ENCODE measurements around the gene TPI1.

The TPI1 gene

DNA sequence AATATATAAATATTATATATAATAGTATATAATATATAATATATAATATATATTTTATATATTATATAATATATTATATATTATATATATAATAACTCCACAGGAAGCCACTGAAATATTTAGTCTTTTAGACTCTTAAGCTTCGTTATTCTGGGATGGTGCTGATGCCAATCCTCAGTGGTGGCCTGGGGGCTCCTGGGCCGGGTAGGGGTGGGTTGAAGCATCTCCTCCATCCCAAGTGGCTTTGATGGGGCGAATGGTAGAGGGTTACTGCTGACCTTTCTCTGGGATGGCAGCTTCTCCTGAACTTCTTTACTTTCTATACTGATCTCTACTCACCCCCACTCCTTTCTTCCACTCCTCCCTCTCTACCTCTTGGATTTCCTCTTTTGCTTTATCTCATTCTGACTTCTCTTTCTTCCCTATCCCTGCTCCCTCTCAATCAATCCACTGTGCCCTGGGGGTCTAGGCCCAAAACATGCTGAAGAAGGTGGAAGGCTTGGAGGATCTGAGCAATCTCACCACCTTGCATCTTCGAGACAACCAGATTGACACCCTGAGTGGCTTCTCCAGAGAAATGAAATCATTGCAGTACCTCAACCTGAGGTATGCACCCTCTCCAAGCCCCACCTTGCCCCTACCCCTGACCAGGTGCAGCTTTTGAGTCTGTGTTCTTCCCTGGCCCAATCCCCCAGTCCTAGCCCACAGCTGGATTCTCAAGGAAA, 42.3 kb downstream of the TPI1 start:
- H3K27ac ChIP-seq (ENCODE audit: low read length), result no peak overlapping the region
- peaks cover 4% of the 10 kb centered on the region for H3K27me3 ChIP-seq (ENCODE audit: control insufficient read depth, insufficient read depth, low read length)
- peaks cover 12% of the 10 kb centered on the region for H3K4me1 ChIP-seq (ENCODE audit: control insufficient read depth, low read depth, low read length)
- H3K36me3 ChIP-seq (ENCODE audit: control insufficient read depth, low read depth, low read length), result no peaks in the 10 kb centered on the region
- no peak overlapping the region for H3K4me3 ChIP-seq (ENCODE audit: low read length)
- no peaks in the 10 kb centered on the region for H3K9me3 ChIP-seq (ENCODE audit: control insufficient read depth, low read depth, low read length)
- H3K9ac ChIP-seq (ENCODE audit: low read length), result no peak overlapping the region

DNA sequence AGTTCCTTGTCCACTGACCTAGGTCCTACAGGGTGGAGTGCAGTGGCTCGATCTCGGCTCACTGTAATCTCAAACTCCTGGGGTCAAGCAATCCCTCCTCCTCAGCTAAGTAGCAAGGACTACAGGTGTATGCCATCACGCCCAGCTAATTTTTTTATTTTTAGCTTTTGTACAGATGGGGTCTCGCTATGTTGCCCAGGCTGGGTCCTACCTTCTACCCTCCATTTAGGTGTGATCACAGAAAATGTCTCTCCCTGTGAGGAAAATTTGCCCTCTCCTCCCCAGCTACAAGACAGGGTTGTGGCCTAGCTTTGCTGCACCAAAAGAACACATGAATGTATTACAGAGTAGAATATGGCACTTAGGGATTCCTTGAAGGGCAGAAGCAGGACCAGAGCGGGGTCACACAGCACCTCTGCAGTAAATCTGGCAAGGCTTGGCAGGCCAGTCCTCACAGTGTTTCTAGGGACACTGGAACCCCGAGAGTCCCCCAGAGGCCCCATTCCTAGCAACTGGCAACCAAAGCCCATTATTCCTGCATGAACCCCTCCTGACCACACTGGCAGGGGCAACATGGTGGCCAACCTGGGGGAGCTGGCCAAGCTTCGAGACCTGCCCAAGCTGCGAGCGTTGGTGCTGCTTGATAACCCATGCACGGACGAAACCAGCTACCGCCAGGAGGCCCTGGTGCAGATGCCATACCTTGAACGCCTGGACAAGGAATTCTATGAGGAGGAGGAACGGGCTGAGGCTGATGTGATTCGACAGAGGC, 45.0 kb downstream of the TPI1 start:
- peaks cover 7% of the 10 kb centered on the region for H3K4me1 ChIP-seq (ENCODE audit: control insufficient read depth, low read depth, low read length)
- no peak overlapping the region for H3K9ac ChIP-seq (ENCODE audit: low read length)
- no peaks in the 10 kb centered on the region for H3K27me3 ChIP-seq (ENCODE audit: control insufficient read depth, insufficient read depth, low read length)
- H3K9me3 ChIP-seq (ENCODE audit: control insufficient read depth, low read depth, low read length), result no peaks in the 10 kb centered on the region
- no peak overlapping the region for H3K4me3 ChIP-seq (ENCODE audit: low read length)
- H3K27ac ChIP-seq (ENCODE audit: low read length), result no peak overlapping the region
- peaks cover 8% of the 10 kb centered on the region for H3K36me3 ChIP-seq (ENCODE audit: control insufficient read depth, low read depth, low read length)

DNA sequence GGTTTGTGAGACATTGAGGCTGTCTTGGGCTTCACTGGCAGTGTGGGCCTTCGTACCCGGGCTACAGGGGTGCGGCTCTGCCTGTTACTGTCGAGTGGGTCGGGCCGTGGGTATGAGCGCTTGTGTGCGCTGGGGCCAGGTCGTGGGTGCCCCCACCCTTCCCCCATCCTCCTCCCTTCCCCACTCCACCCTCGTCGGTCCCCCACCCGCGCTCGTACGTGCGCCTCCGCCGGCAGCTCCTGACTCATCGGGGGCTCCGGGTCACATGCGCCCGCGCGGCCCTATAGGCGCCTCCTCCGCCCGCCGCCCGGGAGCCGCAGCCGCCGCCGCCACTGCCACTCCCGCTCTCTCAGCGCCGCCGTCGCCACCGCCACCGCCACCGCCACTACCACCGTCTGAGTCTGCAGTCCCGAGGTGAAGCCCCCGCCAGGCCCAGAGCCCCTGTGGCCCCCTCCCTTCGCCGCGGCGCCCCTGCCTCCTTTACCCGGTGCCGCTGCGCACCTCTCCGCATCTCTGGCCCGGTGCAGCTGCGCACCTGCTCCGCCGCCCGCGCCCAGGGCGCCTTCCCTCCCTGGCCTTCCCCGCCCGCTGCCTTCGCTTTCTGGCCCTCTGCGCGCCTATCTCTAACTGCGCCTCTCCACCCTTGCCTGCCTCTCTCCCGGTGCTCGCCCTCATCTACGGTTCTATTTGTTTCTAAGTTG, 47.1 kb downstream of the TPI1 start, which contains the start of gene ENO2:
Gene ENO2 (plus strand): TSS at position 335 of the 701 bp plus-strand sequence. CDS start 1,253 bp downstream, outside the sequence.
- Histone ChIP-seq H3K4me3 (ENCODE audit: low read length) (peak within 1 kb of the TSS; percentile 83), H3K27me3 (ENCODE audit: control insufficient read depth, insufficient read depth, low read length) (no peaks in the 10 kb centered on the region)

DNA sequence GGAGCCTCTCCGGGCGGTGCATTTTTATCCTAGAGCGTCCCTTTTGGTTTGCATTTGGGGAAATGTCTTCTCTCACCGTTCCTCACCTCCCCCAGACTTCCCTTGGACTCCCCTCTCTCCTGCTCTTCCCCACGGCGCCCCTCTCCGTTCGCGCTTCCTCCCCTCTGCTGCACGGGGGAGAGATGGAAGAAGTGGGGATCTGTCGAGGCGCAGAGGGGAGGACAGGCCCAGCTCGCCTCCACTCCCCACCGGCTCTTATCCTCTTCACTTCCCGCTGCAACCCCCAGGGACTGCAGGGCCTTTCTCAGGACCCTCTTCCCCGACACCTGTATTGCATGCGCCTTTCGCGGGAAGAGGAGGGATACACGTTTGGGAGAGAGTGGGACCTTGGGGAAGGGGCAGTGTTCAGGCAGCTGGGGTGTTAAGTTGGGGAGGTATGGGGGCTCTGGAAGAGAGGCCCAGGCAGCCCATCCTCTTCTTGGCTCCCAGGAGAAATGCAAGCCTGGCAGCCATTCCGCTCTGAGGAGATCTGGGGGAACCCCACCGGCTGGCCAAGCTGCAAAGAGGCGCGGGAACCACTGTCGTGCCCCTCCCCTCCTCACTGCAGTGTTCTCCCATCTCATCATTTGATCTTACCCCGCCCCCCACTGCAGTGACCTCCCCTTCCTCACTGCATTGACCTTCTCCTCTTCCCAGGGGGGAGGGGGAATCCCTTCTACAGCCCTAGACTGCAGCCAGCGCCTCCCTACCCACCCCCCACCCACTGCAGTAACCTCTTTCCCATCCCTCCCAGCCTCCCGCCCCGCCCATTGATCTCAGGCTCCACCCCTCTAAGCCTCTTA, 47.8 kb downstream of the TPI1 start:
- Histone ChIP-seq H3K4me1 (ENCODE audit: control insufficient read depth, low read depth, low read length) (peaks cover 7% of the 10 kb centered on the region), H3K9me3 (ENCODE audit: control insufficient read depth, low read depth, low read length) (no peaks in the 10 kb centered on the region), H3K9ac (ENCODE audit: low read length) (peak overlapping the region; percentile 52), H3K36me3 (ENCODE audit: control insufficient read depth, low read depth, low read length) (peaks cover 27% of the 10 kb centered on the region), H3K4me3 (ENCODE audit: low read length) (peak overlapping the region; percentile 83), H3K27me3 (ENCODE audit: control insufficient read depth, insufficient read depth, low read length) (no peaks in the 10 kb centered on the region), H3K27ac (ENCODE audit: low read length) (no peak overlapping the region)

More for the DNA sequence above, 47.1 kb downstream of the TPI1 start, which contains the start of gene ENO2:
- Histone ChIP-seq H3K36me3 (ENCODE audit: control insufficient read depth, low read depth, low read length) (peaks cover 20% of the 10 kb centered on the region), H3K27ac (ENCODE audit: low read length) (no peak within 1 kb of the TSS), H3K9me3 (ENCODE audit: control insufficient read depth, low read depth, low read length) (no peaks in the 10 kb centered on the region), H3K9ac (ENCODE audit: low read length) (peak within 1 kb of the TSS; percentile 52), H3K4me1 (ENCODE audit: control insufficient read depth, low read depth, low read length) (peaks cover 7% of the 10 kb centered on the region)

DNA sequence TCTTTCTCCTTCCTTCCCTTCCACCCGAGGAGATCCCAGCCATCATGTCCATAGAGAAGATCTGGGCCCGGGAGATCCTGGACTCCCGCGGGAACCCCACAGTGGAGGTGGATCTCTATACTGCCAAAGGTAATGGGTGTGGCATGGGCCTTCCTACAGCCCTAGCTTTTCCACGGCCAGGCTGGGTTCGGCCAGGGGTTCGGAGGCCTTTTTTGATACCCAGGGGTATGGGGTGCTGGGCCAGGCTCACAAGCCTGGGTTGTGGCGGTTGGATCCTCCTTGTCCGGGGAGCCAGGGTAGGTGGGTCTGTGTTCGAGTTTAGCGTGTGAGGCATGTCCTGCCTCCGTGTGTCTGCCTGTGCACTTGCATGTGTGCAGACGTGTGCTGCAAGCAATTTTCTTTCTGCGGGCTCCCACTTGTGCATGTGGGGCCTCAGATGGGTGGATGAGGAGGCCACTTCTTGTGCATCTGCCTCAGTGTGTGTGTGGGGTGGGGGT, 48.5 kb downstream of the TPI1 start:
- peaks cover 27% of the 10 kb centered on the region for H3K36me3 ChIP-seq (ENCODE audit: control insufficient read depth, low read depth, low read length)
- H3K4me3 ChIP-seq (ENCODE audit: low read length), result peak overlapping the region; percentile 83
- no peak overlapping the region for H3K27ac ChIP-seq (ENCODE audit: low read length)
- H3K4me1 ChIP-seq (ENCODE audit: control insufficient read depth, low read depth, low read length), result peaks cover 7% of the 10 kb centered on the region
- H3K9ac ChIP-seq (ENCODE audit: low read length), result no peak overlapping the region
- H3K27me3 ChIP-seq (ENCODE audit: control insufficient read depth, insufficient read depth, low read length), result no peaks in the 10 kb centered on the region
- no peaks in the 10 kb centered on the region for H3K9me3 ChIP-seq (ENCODE audit: control insufficient read depth, low read depth, low read length)

DNA sequence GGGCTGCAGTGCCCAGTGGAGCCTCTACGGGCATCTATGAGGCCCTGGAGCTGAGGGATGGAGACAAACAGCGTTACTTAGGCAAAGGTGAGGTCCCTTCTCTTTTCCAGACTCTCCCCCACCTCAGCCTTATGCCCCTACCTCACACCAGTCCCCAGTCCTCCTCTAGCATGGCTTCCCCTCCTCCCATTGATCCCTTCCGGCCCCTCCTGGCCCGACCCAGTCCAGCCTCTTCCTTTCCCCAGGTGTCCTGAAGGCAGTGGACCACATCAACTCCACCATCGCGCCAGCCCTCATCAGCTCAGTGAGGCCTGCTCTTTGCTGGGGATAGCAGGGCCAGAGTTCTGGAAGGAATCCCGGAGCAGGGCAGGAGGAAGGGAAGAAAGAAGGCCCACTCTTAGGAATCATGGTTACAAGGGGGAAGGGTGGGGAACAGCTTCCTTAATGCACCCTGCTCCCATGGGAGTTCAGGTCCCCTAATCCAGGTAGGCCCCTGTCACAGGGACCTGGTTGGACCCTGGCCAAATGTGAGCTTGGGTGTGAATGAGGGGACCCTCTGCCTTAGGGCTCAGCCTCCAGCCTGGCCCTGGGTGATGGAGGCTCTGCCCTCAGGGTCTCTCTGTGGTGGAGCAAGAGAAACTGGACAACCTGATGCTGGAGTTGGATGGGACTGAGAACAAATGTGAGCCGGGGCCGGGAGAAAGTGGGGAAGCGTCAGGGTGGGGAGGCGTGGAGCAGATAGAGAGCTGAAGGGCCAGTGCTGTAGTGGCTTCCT, 49.3 kb downstream of the TPI1 start:
- Histone ChIP-seq H3K27ac (ENCODE audit: low read length) (no peak overlapping the region), H3K4me1 (ENCODE audit: control insufficient read depth, low read depth, low read length) (peaks cover 7% of the 10 kb centered on the region), H3K27me3 (ENCODE audit: control insufficient read depth, insufficient read depth, low read length) (no peaks in the 10 kb centered on the region), H3K9me3 (ENCODE audit: control insufficient read depth, low read depth, low read length) (no peaks in the 10 kb centered on the region), H3K36me3 (ENCODE audit: control insufficient read depth, low read depth, low read length) (peaks cover 32% of the 10 kb centered on the region), H3K9ac (ENCODE audit: low read length) (no peak overlapping the region), H3K4me3 (ENCODE audit: low read length) (no peak overlapping the region)

DNA sequence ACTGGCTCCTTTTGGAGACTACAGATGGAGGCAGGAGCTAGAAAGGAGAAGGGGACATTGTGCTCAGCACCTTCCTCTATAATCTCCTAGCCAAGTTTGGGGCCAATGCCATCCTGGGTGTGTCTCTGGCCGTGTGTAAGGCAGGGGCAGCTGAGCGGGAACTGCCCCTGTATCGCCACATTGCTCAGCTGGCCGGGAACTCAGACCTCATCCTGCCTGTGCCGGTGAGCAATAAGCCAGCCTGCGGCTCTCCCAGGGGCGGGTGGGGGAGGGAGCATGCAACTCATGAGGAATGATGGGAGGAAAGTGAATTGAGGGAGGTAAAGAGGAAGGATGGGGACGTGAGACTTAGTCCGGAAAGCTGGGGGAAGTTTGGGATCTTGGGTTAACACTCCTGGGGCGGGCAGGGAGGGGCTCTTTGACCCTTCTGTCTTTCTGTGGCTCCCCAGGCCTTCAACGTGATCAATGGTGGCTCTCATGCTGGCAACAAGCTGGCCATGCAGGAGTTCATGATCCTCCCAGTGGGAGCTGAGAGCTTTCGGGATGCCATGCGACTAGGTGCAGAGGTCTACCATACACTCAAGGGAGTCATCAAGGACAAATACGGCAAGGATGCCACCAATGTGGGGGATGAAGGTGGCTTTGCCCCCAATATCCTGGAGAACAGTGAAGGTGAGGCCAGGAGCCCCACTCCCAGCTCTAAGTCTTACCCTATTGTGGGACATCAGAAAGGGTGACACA, 50.3 kb downstream of the TPI1 start:
- peaks cover 43% of the 10 kb centered on the region for H3K36me3 ChIP-seq (ENCODE audit: control insufficient read depth, low read depth, low read length)
- no peaks in the 10 kb centered on the region for H3K27me3 ChIP-seq (ENCODE audit: control insufficient read depth, insufficient read depth, low read length)
- H3K9ac ChIP-seq (ENCODE audit: low read length), result no peak overlapping the region
- H3K27ac ChIP-seq (ENCODE audit: low read length), result no peak overlapping the region
- no peaks in the 10 kb centered on the region for H3K9me3 ChIP-seq (ENCODE audit: control insufficient read depth, low read depth, low read length)
- H3K4me3 ChIP-seq (ENCODE audit: low read length), result no peak overlapping the region
- peaks cover 7% of the 10 kb centered on the region for H3K4me1 ChIP-seq (ENCODE audit: control insufficient read depth, low read depth, low read length)

DNA sequence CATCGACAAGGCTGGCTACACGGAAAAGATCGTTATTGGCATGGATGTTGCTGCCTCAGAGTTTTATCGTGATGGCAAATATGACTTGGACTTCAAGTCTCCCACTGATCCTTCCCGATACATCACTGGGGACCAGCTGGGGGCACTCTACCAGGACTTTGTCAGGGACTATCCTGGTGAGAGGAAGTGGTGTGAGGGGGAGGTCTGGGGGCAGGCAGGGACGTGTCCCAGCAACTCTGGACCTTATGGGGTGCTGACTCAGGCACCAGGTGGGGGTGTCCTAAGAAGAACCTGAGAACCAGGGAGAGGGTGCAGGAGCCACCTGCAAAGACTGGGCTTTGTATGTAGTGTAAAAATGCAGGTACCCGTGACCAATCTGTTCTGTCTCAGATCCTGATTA, 52.3 kb downstream of the TPI1 start:
- Histone ChIP-seq H3K4me1 (ENCODE audit: control insufficient read depth, low read depth, low read length) (peaks cover 5% of the 10 kb centered on the region), H3K27me3 (ENCODE audit: control insufficient read depth, insufficient read depth, low read length) (no peaks in the 10 kb centered on the region), H3K9me3 (ENCODE audit: control insufficient read depth, low read depth, low read length) (no peaks in the 10 kb centered on the region), H3K4me3 (ENCODE audit: low read length) (no peak overlapping the region), H3K9ac (ENCODE audit: low read length) (no peak overlapping the region), H3K27ac (ENCODE audit: low read length) (no peak overlapping the region), H3K36me3 (ENCODE audit: control insufficient read depth, low read depth, low read length) (peaks cover 46% of the 10 kb centered on the region)

All from iPS-18a (cell line).